Nephron progenitor cell (in vitro differentiated cells): ENCODE measurements around the gene ESF1.

Source experiments
- DNase-seq: peaks from one replicate; pipeline ENCODE4 v3.0.0; 2021
- H3K27ac Mint-ChIP-seq: 2 replicates; pipeline ENCODE4 v1.8.0; 2021; ENCODE audit warnings: mild to moderate bottlenecking, moderate library complexity, mixed read lengths
- H3K27me3 Mint-ChIP-seq: 2 replicates; pipeline ENCODE4 v1.8.0; 2021; ENCODE audit warnings: mild to moderate bottlenecking, low read depth, mixed read lengths; ENCODE audit not compliant: poor library complexity
- H3K36me3 Mint-ChIP-seq: 2 replicates; pipeline ENCODE4 v1.8.0; 2021; ENCODE audit warnings: low read depth, mixed read lengths
- H3K4me1 Mint-ChIP-seq: 2 replicates; pipeline ENCODE4 v1.8.0; 2021; ENCODE audit warnings: mixed read lengths
- H3K4me3 Mint-ChIP-seq: 2 replicates; pipeline ENCODE4 v1.8.0; 2021; ENCODE audit warnings: mild to moderate bottlenecking, moderate library complexity, mixed read lengths
- H3K9me3 Mint-ChIP-seq: 2 replicates; pipeline ENCODE4 v1.8.0; 2021; ENCODE audit warnings: mild to moderate bottlenecking, moderate library complexity, mixed read lengths
- CTCF ChIP-seq: fragments of 200-600 bp; sonication (generic); IDR thresholded peaks from 2 replicates; pipeline ENCODE4 v1.5.0; 2021; ENCODE audit warnings: antibody characterized with exemption

The ESF1 gene

GRCh38 chr20:13758884-13759283 lies 25.8 kb downstream of the ESF1 start:
- no peak for TF ChIP-seq CTCF
- peaks cover 51% of the 10 kb centered on the region for H3K36me3 Mint-ChIP-seq
- peaks cover 11% of the 10 kb centered on the region for H3K9me3 Mint-ChIP-seq
- no peak overlapping the region for H3K4me3 Mint-ChIP-seq
- H3K27ac Mint-ChIP-seq = no peak overlapping the region
- DNase-seq = no peak
- no peaks in the 10 kb centered on the region for H3K4me1 Mint-ChIP-seq
- no peaks in the 10 kb centered on the region for H3K27me3 Mint-ChIP-seq

- Mint-ChIP-seq H3K4me3 (no peak overlapping the region), H3K27ac (no peak overlapping the region), H3K36me3 (peaks cover 28% of the 10 kb centered on the region), H3K9me3 (peaks cover 11% of the 10 kb centered on the region), H3K27me3 (no peaks in the 10 kb centered on the region), H3K4me1 (no peaks in the 10 kb centered on the region)
- TF ChIP-seq CTCF = no peak
- DNase-seq = no peak
These were observed 28.2 kb downstream of the ESF1 start for GRCh38 chr20:13756551-13756950.

- H3K4me1 Mint-ChIP-seq = no peaks in the 10 kb centered on the region
- DNase-seq = no peak
- H3K36me3 Mint-ChIP-seq = peaks cover 30% of the 10 kb centered on the region
- no peak overlapping the region for H3K4me3 Mint-ChIP-seq
- no peak overlapping the region for H3K27ac Mint-ChIP-seq
- TF ChIP-seq CTCF = no peak
- no peaks in the 10 kb centered on the region for H3K27me3 Mint-ChIP-seq
- peaks cover 11% of the 10 kb centered on the region for H3K9me3 Mint-ChIP-seq
These were observed 28.9 kb downstream of the ESF1 start for GRCh38 chr20:13755809-13756208.

- no peak overlapping the region for H3K27ac Mint-ChIP-seq
- H3K36me3 Mint-ChIP-seq = peaks cover 25% of the 10 kb centered on the region
- no peak overlapping the region for H3K4me3 Mint-ChIP-seq
- H3K4me1 Mint-ChIP-seq = no peaks in the 10 kb centered on the region
- no peaks in the 10 kb centered on the region for H3K27me3 Mint-ChIP-seq
- DNase-seq = no peak
- no peaks in the 10 kb centered on the region for H3K9me3 Mint-ChIP-seq
- no peak for TF ChIP-seq CTCF
These were observed 31.2 kb downstream of the ESF1 start for GRCh38 chr20:13753436-13754036.

- Mint-ChIP-seq H3K4me3 (no peak overlapping the region), H3K4me1 (no peaks in the 10 kb centered on the region), H3K27ac (no peak overlapping the region), H3K36me3 (peaks cover 29% of the 10 kb centered on the region), H3K9me3 (no peaks in the 10 kb centered on the region), H3K27me3 (no peaks in the 10 kb centered on the region)
- TF ChIP-seq CTCF = no peak
- DNase-seq = no peak
These were observed 34.9 kb downstream of the ESF1 start for GRCh38 chr20:13749811-13750210.

GRCh38 chr20:13745784-13746183 lies 38.9 kb downstream of the ESF1 start:
- H3K4me3 Mint-ChIP-seq = no peak overlapping the region
- TF ChIP-seq CTCF = no peak
- no peak overlapping the region for H3K27ac Mint-ChIP-seq
- peaks cover 22% of the 10 kb centered on the region for H3K9me3 Mint-ChIP-seq
- H3K27me3 Mint-ChIP-seq = no peaks in the 10 kb centered on the region
- H3K36me3 Mint-ChIP-seq = peaks cover 62% of the 10 kb centered on the region
- no peak for DNase-seq
- H3K4me1 Mint-ChIP-seq = no peaks in the 10 kb centered on the region
